SKM-1 treated with dmso at 0.1 percent for 144 hours (cell line): ENCODE data around the gene CERS6.

Source experiments
- DNase-seq: peaks from one replicate; lab custom pipeline; 2025; ENCODE audit not compliant: unreplicated experiment; lab: John Stamatoyannopoulos, UW

Gene CERS6

DNA sequence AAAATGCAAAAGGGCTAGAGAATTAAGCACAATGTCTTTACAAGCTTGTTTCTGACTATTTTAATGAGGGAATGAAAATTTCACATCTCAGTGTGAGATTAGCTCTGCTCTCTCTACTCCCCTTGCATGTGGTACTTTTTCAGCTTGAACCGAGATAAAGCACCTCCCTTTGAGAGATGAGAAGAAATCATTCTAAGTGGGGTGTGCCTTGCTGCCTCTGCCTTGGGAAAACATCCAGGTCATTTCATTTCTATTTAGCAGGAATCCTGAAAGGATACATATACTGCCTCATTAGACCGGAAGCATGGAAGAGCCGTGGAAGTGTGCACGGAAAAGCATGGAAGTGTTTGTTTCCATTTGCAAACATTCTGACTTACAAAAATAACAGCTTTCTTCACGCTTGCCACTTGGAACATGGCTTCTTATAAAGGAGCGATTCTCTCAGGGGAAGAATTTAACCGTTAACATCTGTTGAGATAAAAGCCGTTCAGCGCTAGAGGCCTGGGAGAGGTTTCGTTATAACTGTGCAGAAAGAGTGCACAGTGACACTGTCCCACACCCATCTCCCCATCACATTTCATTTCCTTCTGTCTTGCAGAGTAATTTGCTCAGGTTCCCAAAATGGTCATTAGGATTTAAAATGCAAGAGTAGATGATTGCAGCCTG lies 363.1 kb downstream of the CERS6 start:
- DNase-seq: no peak

DNA sequence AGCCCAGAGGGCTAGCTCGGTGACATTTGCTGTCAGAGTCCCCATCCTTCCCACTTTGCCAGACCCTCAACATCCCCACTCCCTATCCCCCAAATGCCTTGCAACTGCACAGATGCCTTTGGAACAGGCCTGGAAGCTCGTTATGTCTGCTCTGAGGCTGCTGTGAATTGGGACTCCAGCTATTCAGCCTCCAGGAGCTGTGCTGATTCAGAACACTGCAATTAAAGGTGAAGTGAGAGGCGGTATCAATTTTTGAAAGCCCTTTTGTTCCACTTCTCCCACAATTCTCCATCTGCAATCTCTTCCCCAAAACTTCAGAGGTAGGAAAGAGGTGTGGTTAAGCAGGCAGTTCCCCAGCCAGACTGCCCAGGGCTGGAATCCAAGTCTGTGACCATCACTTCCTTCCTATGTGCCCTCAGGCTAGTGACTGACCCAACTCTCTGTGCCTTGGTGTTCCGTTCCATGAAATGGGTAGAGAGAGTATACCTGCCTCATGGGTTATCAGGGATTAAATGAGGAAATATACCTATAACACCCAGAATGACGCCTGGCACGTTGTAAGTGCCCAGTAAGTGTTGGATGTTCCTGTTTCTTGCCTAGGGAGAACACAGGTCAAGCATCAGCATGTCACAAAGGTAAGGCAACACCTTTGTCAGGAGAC lies 363.9 kb downstream of the CERS6 start:
- DNase-seq: no peak

DNA sequence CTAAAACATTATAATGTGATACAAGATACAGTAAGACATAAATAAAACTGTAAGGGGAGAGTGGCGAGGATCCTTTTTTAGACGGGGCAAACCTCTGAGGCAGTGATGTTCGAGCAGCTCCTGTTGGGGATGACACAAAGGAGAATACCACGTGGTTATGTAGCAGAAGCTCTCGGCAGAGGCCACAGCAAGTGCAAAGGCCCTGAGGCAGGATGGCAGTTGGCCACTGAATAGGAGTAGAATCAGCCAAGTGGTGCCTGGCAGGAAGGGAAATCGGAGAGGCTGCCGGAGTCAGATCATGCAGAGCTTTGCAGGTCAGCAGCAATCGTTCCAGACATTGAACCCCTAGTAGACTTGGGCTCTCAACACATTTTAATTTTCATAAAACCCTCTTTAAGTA lies 365.5 kb downstream of the CERS6 start:
- no peak for DNase-seq

DNA sequence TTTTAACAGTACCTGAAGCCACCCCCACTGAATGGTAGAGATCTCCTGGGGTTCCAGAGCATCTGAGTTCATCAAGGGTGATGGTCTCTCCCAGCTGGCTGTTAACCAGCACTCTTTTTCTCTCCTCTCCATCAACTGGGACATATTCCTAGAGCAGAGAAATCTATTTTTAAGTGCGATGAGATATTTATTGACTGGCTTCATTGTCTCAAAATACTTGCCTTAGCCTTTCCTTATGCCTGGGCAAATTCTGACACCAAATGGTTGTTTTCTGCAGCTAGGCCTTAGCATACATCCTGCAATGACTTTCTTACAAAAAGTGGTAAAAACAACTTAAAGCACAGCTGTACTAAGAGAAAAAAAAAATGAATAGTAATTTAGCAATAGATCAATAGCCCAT lies 365.9 kb downstream of the CERS6 start:
- DNase-seq: no peak
